ENCODE data around the gene SRP9.

Gene SRP9

GRCh38 chr1:225747566-225747965 is 30.1 kb upstream of the SRP9 start:
- ATAC-seq = no peak
- TF ChIP-seq ISL1 (CRISPR knock-in tag; IDR thresholded peaks at IDR 0.05) (no peak), ZFP30 (CRISPR knock-in tag; IDR thresholded peaks at IDR 0.05) (no peak), GLIS3 (CRISPR knock-in tag; IDR thresholded peaks at IDR 0.05) (no peak)
- TF ChIP-seq, protein P1, sequence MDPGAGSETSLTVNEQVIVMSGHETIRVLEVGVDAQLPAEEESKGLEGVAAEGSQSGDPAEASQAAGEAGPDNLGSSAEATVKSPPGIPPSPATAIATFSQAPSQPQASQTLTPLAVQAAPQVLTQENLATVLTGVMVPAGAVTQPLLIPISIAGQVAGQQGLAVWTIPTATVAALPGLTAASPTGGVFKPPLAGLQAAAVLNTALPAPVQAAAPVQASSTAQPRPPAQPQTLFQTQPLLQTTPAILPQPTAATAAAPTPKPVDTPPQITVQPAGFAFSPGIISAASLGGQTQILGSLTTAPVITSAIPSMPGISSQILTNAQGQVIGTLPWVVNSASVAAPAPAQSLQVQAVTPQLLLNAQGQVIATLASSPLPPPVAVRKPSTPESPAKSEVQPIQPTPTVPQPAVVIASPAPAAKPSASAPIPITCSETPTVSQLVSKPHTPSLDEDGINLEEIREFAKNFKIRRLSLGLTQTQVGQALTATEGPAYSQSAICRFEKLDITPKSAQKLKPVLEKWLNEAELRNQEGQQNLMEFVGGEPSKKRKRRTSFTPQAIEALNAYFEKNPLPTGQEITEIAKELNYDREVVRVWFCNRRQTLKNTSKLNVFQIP (CRISPR knock-in tag; IDR thresholded peaks at IDR 0.05; ENCODE audit: borderline replicate concordance, low read depth) = no peak

DNA sequence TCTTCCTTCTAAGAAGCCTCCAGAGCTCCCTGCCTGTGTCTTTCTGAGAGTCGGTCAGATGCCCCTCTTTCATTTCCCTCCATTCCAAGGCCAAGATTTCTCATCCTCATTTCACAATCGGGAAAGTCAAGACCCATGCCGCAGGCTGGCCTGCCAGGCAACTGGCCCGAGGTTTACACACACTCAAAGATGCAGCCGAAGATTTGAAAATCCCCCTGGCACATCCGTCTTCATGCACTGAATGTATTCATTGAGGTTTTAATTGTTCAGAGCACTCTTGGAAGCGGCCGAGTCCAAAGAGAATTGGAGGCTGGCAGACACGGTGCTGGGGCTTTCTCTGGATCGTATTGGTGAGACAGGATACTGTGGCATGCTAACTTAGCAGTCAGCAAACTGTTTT is 29.1 kb upstream of the SRP9 start:
- no peak for ATAC-seq
- TF ChIP-seq ZNF565 (CRISPR knock-in tag; conservative IDR thresholded peaks at IDR 0.05; ENCODE audit: low read depth) = no peak
- TF ChIP-seq, protein P2, sequence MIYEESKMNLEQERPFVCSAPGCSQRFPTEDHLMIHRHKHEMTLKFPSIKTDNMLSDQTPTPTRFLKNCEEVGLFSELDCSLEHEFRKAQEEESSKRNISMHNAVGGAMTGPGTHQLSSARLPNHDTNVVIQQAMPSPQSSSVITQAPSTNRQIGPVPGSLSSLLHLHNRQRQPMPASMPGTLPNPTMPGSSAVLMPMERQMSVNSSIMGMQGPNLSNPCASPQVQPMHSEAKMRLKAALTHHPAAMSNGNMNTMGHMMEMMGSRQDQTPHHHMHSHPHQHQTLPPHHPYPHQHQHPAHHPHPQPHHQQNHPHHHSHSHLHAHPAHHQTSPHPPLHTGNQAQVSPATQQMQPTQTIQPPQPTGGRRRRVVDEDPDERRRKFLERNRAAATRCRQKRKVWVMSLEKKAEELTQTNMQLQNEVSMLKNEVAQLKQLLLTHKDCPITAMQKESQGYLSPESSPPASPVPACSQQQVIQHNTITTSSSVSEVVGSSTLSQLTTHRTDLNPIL (CRISPR knock-in tag; IDR thresholded peaks at IDR 0.05; ENCODE audit: low read depth) = no peak
- TF ChIP-seq ZNF70 (CRISPR knock-in tag; IDR thresholded peaks at IDR 0.05) = no peak
- TF ChIP-seq OSR1 (CRISPR knock-in tag; IDR thresholded peaks at IDR 0.05) = no peak
- TF ChIP-seq ZFP30 (CRISPR knock-in tag; IDR thresholded peaks at IDR 0.05) = no peak
- no peak for TF ChIP-seq CSDC2 (CRISPR knock-in tag; IDR thresholded peaks at IDR 0.05)
- TF ChIP-seq, protein P3, sequence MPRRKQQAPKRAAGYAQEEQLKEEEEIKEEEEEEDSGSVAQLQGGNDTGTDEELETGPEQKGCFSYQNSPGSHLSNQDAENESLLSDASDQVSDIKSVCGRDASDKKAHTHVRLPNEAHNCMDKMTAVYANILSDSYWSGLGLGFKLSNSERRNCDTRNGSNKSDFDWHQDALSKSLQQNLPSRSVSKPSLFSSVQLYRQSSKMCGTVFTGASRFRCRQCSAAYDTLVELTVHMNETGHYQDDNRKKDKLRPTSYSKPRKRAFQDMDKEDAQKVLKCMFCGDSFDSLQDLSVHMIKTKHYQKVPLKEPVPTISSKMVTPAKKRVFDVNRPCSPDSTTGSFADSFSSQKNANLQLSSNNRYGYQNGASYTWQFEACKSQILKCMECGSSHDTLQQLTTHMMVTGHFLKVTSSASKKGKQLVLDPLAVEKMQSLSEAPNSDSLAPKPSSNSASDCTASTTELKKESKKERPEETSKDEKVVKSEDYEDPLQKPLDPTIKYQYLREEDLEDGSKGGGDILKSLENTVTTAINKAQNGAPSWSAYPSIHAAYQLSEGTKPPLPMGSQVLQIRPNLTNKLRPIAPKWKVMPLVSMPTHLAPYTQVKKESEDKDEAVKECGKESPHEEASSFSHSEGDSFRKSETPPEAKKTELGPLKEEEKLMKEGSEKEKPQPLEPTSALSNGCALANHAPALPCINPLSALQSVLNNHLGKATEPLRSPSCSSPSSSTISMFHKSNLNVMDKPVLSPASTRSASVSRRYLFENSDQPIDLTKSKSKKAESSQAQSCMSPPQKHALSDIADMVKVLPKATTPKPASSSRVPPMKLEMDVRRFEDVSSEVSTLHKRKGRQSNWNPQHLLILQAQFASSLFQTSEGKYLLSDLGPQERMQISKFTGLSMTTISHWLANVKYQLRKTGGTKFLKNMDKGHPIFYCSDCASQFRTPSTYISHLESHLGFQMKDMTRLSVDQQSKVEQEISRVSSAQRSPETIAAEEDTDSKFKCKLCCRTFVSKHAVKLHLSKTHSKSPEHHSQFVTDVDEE (CRISPR knock-in tag; IDR thresholded peaks at IDR 0.05) = no peak
- no peak for TF ChIP-seq BACH2 (CRISPR knock-in tag; IDR thresholded peaks at IDR 0.05; ENCODE audit: borderline replicate concordance)
- TF ChIP-seq, protein P1 (CRISPR knock-in tag; IDR thresholded peaks at IDR 0.05; ENCODE audit: borderline replicate concordance, low read depth) = no peak
- no peak for TF ChIP-seq SNAI2 (CRISPR knock-in tag; IDR thresholded peaks at IDR 0.05)
- no peak for TF ChIP-seq ZNF8 (CRISPR knock-in tag; IDR thresholded peaks at IDR 0.05)

DNA sequence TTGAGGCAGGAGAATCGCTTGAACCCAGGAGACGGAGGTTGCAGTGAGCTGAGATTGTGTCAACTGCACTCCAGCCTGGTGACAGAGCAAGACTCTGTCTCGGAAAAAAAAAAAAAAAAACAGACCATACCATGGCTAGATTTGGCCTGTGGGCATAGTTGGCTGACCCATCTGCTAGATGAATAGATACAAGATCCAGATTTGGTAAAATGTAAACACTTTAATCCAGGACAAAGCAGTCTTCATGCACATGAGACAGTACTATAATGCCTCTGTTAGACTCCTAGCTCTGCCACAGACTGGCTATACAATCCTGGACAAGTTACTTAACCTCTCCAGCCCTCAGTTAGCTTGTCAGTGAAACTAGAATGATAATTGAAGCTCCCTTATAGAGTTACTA is 27.9 kb upstream of the SRP9 start:
- TF ChIP-seq ZNF565 (CRISPR knock-in tag; conservative IDR thresholded peaks at IDR 0.05; ENCODE audit: low read depth) (no peak), ESRRG (CRISPR knock-in tag; IDR thresholded peaks at IDR 0.05) (no peak), CSDC2 (CRISPR knock-in tag; IDR thresholded peaks at IDR 0.05) (no peak), ISL1 (CRISPR knock-in tag; IDR thresholded peaks at IDR 0.05) (no peak), GLIS3 (CRISPR knock-in tag; IDR thresholded peaks at IDR 0.05) (no peak), TCF4 (CRISPR knock-in tag; IDR thresholded peaks at IDR 0.05; ENCODE audit: borderline replicate concordance) (no peak), TOX (CRISPR knock-in tag; IDR thresholded peaks at IDR 0.05; ENCODE audit: borderline replicate concordance) (no peak), ZNF8 (CRISPR knock-in tag; IDR thresholded peaks at IDR 0.05) (no peak), SNAI2 (CRISPR knock-in tag; IDR thresholded peaks at IDR 0.05) (no peak), ZC3H10 (CRISPR knock-in tag; IDR thresholded peaks at IDR 0.05) (no peak), ZFP30 (CRISPR knock-in tag; IDR thresholded peaks at IDR 0.05) (no peak), PPARA (CRISPR knock-in tag; IDR thresholded peaks at IDR 0.05; ENCODE audit: borderline replicate concordance) (no peak), BACH2 (CRISPR knock-in tag; IDR thresholded peaks at IDR 0.05; ENCODE audit: borderline replicate concordance) (no peak)

GRCh38 chr1:225750420-225750819 is 27.2 kb upstream of the SRP9 start:
- no peak for ATAC-seq

More for the DNA sequence above, 27.9 kb upstream of the SRP9 start:
- ATAC-seq = no peak

More at GRCh38 chr1:225750420-225750819, 27.2 kb upstream of the SRP9 start:
- TF ChIP-seq, protein P4, sequence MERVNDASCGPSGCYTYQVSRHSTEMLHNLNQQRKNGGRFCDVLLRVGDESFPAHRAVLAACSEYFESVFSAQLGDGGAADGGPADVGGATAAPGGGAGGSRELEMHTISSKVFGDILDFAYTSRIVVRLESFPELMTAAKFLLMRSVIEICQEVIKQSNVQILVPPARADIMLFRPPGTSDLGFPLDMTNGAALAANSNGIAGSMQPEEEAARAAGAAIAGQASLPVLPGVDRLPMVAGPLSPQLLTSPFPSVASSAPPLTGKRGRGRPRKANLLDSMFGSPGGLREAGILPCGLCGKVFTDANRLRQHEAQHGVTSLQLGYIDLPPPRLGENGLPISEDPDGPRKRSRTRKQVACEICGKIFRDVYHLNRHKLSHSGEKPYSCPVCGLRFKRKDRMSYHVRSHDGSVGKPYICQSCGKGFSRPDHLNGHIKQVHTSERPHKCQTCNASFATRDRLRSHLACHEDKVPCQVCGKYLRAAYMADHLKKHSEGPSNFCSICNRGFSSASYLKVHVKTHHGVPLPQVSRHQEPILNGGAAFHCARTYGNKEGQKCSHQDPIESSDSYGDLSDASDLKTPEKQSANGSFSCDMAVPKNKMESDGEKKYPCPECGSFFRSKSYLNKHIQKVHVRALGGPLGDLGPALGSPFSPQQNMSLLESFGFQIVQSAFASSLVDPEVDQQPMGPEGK (CRISPR knock-in tag; IDR thresholded peaks at IDR 0.05; ENCODE audit: borderline replicate concordance) = no peak
- TF ChIP-seq ZNF70 (CRISPR knock-in tag; IDR thresholded peaks at IDR 0.05) (no peak), SNAI2 (CRISPR knock-in tag; IDR thresholded peaks at IDR 0.05) (no peak), ZNF565 (CRISPR knock-in tag; conservative IDR thresholded peaks at IDR 0.05; ENCODE audit: low read depth) (no peak), ARNTL (CRISPR knock-in tag; IDR thresholded peaks at IDR 0.05; ENCODE audit: borderline replicate concordance, low read depth) (no peak), TOX (CRISPR knock-in tag; IDR thresholded peaks at IDR 0.05; ENCODE audit: borderline replicate concordance) (no peak), BACH2 (CRISPR knock-in tag; IDR thresholded peaks at IDR 0.05; ENCODE audit: borderline replicate concordance) (no peak), RARB (CRISPR knock-in tag; IDR thresholded peaks at IDR 0.05) (no peak)
- TF ChIP-seq, protein P5, sequence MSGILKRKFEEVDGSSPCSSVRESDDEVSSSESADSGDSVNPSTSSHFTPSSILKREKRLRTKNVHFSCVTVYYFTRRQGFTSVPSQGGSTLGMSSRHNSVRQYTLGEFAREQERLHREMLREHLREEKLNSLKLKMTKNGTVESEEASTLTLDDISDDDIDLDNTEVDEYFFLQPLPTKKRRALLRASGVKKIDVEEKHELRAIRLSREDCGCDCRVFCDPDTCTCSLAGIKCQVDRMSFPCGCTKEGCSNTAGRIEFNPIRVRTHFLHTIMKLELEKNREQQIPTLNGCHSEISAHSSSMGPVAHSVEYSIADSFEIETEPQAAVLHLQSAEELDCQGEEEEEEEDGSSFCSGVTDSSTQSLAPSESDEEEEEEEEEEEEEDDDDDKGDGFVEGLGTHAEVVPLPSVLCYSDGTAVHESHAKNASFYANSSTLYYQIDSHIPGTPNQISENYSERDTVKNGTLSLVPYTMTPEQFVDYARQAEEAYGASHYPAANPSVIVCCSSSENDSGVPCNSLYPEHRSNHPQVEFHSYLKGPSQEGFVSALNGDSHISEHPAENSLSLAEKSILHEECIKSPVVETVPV (CRISPR knock-in tag; IDR thresholded peaks at IDR 0.05) = no peak
